ENCODE measurements around the gene PDGFRB.

The PDGFRB gene

DNA sequence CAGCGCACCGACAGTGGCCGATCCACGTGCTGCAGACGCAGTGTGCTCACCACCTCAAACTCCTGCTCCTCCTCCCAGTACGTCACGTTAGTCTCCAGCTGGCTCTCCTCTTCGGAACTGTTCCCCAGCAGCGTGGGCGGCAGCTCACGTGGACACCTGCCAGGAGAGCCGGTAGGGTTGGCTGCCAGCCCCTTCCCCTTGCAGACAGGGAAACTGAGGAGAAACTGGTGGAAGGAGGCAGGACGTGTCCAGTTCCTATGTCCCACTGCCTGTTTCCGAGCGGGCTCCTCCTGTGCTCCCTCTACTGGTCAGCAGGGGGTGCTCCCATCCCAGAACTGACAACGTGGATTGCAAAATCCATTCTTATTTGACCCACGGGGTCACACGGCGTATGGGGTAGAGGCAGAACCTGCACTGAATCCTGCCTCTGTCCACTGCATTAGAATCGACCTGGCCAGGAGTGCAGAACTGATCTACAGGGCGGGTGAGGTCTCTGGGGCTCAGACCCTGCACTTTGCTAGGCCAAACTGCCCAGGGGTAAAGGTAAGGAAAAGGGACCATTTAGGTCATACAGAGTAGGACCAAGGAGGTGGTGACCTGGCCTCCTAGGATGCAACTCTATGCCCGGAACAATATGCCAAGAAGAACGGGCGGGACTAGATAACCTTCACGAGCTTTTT lies 25.7 kb downstream of the PDGFRB start:
- peak; percentile 6 for DNase-seq (ENCODE audit: low read depth)

DNA sequence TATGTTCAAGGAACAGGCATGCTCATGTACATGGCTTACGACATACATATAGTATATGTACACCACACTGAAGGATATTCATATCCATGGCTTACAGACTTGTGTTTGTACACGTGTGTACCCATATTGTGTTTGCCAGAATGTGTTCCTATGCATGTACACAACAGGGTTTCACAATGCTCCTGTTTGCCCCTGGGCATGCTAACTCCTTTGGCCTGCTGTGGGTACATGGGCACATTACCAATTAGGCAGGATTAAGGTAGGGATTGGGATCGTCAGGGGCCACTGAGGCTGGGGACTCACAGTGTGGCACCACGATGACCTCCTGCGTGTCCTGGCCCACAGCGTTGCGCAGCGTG lies 26.2 kb downstream of the PDGFRB start:
- no peak for DNase-seq (ENCODE audit: low read depth)

DNA sequence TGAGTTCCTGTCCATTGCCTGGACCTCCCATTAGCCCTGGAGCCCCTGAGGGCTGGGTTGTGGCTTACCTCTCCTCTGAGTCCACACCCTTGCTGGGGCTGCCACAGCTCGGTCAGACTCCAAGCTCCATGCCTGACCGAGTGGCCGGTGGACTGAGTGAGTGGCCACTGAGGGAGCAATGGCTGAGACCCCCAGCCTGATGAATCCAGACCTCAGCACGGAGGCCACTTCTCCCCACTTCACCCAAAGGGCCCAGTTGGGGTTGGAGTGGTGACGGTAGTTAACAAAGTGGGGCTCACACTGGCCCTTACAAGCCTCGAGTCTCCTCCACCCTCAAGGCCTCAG lies 28.8 kb downstream of the PDGFRB start:
- no peak for DNase-seq (ENCODE audit: low read depth)

GRCh38 chr5:150126199-150126920 lies 29.3 kb downstream of the PDGFRB start:
- no peak for DNase-seq (ENCODE audit: low read depth)

- no peak for DNase-seq (ENCODE audit: low read depth)
Measured at GRCh38 chr5:150125334-150125733, 30.3 kb downstream of the PDGFRB start.

DNA sequence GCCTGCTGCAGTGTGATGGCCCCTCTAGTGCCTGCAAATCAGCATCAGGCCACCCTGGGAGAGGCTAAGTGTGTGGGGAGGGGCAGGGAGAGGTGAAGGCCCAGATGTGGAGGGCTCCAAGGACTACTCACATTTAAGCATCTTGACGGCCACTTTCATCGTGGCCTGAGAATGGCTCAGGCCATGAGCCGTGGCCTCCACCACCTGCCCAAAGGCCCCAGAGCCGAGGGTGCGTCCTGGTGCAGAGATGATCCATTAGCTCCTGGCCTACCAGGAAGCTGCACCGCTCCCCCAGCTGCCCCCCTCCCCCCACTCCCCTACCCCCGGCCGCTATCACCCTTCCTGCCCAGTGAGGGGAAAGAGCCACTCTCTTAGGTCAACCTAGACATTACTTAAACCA lies 31.0 kb downstream of the PDGFRB start:
- no peak for DNase-seq (ENCODE audit: low read depth)

DNA sequence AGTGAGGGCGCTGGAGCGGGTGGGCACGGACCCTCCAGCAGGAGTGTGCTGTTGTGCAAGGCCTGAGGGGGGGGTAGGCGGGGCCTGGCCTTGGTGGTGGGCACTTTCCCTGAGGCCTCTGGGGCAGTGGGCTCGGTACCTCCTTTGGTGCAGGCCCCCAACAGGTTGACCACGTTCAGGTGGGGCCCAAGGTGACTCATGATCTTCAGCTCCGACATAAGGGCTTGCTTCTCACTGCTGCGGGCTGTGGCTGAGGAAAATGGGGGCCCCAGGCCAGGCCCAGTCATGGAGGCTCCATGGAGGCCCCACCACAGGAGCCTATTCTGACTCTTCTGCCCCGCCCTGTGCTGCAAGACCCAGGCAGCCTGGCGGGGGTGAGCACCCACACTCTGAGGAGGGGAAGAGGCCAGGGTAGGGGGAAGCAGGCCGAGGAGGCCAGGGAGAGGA lies 31.5 kb downstream of the PDGFRB start:
- no peak for DNase-seq (ENCODE audit: low read depth)

DNA sequence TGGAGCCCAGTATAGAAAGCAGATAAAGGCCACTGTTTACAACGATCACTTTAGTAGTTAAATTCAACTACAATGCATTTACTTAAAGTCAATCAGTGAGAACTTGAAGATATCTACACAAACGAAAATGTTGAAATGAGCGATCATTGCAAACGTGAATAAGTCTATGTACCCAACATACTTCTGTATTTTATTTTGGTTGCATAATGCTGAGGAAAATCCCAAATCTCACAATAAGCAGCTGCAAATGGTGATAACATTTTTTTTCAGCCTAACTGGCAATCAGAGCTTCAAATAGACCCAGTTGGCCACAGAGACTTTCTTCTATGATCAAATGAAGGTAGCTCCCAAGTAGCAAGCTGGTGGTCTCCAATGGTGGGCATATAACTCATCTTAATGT lies 32.1 kb downstream of the PDGFRB start:
- DNase-seq (ENCODE audit: low read depth): no peak

DNA sequence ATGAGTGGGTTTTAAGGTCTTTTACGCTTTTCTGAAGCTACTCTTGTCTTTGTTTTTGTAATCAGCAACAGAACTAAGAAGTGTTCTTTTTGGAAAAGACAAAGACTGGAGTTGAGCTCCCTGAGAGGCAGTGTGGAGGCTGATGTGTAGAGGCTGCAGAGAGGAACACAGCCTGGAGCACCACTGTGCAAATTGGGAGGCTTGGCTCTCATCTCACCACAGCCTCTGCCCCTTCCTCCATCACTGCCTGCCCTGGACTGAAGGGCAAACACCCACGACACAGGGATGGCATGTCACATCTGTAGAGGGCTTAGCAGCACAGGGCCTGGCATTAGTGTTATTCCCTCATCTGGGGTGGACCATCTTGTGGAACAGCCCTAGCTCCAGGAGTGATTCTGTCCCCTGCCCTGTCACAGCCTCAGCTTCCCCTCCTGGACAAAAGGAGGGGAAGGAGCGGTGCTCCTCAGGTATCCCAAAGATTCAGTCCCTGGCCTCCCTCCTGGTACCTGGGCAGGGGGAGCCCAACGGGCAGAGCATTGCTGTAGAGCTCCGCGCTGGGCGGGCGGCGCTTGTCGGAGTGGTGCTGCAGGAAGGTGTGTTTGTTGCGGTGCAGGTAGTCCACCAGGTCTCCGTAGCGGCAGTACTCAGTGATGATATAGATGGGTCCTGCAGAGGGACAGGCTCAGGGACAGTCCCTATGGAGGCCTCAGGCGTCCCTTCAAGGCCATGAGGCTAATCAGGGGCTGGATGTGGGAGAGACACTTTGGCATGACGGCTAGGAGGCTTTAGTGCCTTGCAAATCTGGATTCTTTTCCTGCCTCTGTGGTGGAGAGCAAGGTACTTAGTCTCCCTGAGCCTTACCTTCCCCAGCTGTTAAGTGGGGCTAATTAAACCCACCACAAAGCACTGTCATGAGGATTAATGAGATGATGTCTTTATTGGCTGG lies 32.8 kb downstream of the PDGFRB start:
- no peak for DNase-seq (ENCODE audit: low read depth)

- DNase-seq (ENCODE audit: low read depth): no peak
Measured at GRCh38 chr5:150122158-150122510, 33.5 kb downstream of the PDGFRB start.

DNA sequence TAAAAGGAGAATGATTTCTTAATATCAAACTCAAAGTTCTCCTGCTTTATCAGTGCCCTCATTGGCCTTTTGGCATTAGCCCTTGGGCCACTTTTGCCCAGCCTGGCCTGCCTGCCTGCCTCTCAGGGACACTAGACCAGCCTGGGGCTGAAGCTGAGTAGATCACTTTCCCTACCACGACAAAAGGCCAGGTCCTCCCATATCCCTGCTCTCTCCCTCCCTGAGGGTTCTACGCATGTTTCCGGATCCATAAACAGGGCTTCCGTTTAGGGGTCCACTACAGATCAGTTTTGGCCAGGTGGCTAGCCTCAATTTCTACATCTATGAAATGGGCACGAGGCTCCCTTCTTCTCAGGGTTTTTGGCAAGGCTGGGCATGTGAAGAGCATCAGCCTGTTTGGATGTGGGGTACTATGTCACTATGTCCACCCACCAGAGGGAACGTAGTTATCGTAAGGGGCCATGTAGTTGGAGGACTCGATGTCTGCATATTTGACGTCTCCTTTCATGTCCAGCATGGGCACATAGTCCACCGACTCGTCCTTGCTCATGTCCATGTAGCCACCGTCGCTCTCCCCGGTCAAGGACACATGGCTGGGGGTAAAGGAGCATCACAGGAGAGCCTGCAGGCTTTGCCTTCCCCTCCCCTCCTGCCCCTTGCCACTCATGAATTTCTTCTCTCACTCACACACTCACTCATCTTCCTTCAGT lies 34.0 kb downstream of the PDGFRB start:
- no peak for DNase-seq (ENCODE audit: low read depth)

DNA sequence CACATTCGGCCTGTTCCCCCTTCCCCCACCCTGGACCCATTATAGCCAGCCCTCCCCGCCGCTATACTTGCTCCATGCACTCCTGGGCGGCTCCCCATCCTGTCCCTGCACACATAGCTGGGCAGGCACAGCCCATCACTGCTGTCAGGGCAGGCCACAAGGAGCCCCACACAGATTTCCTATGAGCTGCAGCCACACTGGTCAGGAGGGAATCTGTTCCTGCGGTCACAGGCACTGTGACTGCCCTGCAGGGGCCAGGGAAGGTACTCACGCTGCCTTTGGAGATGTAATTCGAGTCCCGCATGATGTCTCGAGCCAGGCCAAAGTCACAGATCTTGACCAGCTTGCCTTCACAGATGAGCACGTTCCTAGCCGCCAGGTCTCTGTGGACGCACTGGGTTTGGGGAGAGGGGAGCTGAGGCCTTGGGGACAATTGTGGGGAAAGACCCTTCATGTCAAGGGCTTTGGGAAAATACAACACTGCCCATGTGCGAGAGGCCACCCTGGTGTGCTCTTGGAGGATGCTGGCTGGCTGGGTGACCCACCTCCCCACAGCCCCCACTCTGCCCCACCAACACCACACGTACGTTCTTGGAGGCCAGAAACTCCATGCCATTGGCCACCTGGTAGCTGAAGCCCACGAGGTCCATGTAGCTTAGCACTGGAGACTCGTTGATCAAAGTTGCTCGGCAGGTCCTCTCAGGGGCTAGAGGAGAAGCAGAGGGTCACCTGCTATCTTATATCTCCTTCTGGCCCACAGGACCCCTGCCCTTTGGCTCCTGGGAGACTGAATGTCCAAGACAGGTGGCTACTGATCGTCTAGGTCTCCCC lies 34.8 kb downstream of the PDGFRB start:
- no peak for DNase-seq (ENCODE audit: low read depth)

- no peak for DNase-seq (ENCODE audit: low read depth)
Measured at GRCh38 chr5:150120062-150120441, 35.6 kb downstream of the PDGFRB start.

DNA sequence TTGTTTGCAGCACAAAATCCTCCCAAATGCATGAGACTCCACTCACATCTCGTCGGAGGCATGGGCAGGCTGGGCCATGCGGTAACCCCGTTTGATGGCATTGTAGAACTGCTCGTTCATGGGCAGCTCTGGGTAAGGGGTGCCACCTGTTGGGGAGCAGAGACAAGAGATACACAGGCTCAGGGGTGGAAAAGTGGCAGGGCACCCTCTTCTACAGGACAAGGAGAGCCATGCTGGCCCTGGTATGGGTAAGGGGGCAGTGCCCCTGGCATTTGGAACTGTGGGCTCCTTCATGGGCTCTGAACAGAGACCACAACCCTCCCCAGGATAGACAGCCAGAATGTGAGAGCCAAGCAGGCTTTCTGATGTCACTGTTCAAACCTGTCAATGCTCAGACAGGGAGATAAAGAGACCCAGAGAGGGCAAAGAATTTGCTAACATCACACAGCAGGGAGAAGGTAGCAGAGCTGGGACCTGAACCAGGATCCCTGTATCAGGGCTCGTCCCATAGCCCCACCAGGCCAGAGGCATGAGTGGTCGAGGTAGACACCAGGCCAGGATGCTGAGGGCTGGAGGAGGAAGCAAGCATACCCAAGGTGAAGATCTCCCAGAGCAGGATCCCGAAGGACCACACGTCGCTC lies 36.1 kb downstream of the PDGFRB start:
- DNase-seq (ENCODE audit: low read depth): no peak

- DNase-seq (ENCODE audit: low read depth): no peak
Measured at GRCh38 chr5:150118561-150119229, 37.0 kb downstream of the PDGFRB start.

DNA sequence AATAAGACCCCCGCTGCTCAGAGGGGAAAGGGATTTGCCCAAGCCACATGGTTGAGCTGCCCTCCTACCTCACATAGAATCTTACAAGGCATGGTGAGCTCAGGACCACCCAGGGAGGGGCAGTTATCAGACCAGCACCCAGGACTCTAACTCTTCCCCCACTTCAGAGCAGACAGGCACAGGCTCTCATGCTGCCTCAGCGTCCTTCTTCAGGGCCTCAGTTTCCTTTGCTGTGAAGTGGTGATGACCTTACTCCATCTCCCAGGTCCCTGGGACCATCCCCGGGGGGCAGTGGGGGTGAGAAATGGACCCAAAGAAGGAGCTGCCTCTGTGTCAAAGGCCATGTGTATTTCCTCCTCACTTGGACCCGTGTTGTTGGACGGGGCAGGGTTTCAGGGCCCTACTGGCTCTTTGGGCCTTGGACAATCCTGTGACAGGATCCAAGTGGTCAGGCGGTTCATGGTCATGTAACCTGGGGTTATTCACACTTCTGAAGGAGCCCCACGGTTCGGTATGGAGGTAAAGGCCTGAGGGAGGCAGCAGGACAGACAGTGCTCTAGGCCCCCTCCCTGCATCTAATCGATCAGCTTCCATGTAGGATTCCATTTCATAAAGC lies 37.6 kb downstream of the PDGFRB start:
- DNase-seq (ENCODE audit: low read depth): no peak

- DNase-seq (ENCODE audit: low read depth): no peak
Measured at GRCh38 chr5:150116667-150117400, 38.8 kb downstream of the PDGFRB start.

GRCh38 chr5:150114773-150115408 lies 40.8 kb downstream of the PDGFRB start:
- DNase-seq (ENCODE audit: low read depth): no peak
